GM18951 (cell line): ENCODE measurements around the gene KHK.

ENCODE experiments used
- POLR2A ChIP-seq: IDR thresholded peaks from 4 replicates; pipeline ENCODE4 v1.6.1; 2011; ENCODE audit warnings: mild to moderate bottlenecking; ENCODE audit not compliant: insufficient read length, insufficient read depth; ENCODE audit errors: extremely low read depth
- in situ Hi-C: fragments of 300-500 bp; cut with MboI; formaldehyde crosslinking; loops from one replicate; pipeline ENCODE4 v1.12.0; 2022; ENCODE audit warnings: low sequenced_read_pairs, mixed read lengths, inconsistent platforms; ENCODE audit not compliant: unreplicated experiment

The KHK gene

DNA sequence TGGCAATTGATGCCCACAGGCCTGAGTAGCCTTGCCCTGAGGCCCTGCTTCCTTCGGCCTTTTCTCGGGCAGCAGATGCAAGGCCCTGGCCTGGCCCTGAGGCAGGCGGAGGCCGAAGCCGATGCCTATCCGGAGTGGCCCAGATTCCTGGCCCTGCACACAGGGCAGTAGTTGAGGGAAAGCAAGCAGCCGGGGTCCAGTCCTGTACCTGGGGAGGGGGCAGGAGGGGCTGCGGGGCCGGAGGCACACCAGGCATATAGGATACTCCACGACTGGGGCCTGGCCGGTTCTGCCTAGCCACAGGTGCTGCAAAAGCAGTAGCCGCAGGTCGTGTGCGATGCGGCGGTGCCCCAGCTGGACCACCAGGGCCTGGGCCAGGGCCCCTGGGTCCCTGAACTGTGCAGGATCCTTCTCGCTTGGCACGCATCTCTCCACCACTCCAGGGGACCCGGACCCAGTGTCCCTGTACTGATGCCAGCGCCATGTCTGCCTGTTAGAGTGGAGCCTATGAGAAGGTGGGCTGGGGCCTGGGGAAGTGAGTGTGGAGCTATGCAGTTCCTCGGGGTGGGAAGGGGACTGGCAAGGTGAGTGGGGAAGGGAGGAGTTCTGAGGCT lies 50.9 kb downstream of the KHK start:
- no peak for TF ChIP-seq POLR2A
- in situ Hi-C loops = no loop called here

DNA sequence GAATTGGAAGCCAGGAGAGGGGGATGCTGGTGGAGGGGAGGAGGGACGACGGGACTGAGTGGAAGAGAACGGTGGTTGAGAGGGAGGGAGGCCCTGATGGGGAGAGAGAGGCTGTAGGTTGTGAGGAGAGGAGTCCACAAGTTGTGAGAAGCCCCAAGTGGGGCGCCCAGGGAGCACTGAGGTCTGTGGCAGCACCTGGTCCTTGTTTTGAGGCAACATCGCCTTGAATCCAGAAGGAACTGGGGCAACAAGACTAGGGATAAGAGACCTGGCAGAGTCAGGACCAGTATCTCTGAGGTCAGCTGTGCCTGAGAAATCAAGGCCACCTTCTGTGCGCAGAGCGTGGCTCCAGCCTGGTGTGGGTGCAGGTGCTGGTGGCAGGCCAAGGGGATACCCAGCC lies 51.5 kb downstream of the KHK start:
- in situ Hi-C loops = no loop called here
- TF ChIP-seq POLR2A = no peak

DNA sequence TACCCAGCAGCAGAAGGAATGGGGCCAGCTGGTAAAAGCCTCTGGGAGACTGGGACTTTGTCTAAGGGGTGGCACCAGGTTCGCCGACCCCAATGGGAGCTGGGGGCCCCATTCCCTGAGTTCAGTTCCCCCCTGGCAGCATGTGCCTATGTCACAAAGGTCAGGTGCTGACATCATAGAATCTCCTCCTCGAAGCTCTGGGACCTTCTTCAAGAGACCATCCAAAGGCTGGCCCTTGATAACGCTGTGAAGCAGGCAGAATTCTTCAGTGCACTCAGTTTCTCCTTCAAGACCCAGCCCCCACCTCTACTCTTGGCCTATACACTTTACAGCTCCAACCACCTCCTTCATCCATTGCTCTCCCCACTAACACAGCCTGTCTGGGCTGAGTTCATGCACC lies 52.7 kb downstream of the KHK start, which contains the start of gene PRR30:
Gene PRR30 (minus strand): TSS at position 101 of the 400 bp plus-strand sequence. CDS start 1,081 bp downstream, outside the sequence.
- TF ChIP-seq POLR2A = no peak
- in situ Hi-C loops = no loop called here

GRCh38 chr2:27143285-27143684 lies 56.7 kb downstream of the KHK start:
- in situ Hi-C loops = no loop called here
- TF ChIP-seq POLR2A = no peak

- no peak for TF ChIP-seq POLR2A
- in situ Hi-C loops = no loop called here
These were observed 59.1 kb downstream of the KHK start for GRCh38 chr2:27145682-27146081.

DNA sequence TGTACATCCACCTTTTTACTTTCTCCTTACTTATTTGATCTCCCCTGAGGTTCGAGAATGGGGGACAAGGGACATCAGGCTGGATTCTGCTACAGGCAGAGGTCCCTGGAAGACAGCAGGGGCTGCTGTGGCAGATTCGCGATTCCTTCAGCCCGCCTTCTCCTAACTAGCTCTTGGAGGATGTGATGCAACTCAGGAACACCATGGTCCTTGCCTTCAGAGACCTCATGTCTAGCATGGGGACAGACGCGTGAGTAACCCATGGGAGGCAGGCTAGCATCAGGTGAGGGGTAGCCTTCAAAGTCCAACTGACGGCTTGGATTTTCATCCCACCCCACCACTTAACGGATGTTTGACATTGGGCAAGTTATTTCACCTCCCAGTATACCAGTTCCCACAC lies 61.4 kb downstream of the KHK start:
- in situ Hi-C loops = no loop called here

DNA sequence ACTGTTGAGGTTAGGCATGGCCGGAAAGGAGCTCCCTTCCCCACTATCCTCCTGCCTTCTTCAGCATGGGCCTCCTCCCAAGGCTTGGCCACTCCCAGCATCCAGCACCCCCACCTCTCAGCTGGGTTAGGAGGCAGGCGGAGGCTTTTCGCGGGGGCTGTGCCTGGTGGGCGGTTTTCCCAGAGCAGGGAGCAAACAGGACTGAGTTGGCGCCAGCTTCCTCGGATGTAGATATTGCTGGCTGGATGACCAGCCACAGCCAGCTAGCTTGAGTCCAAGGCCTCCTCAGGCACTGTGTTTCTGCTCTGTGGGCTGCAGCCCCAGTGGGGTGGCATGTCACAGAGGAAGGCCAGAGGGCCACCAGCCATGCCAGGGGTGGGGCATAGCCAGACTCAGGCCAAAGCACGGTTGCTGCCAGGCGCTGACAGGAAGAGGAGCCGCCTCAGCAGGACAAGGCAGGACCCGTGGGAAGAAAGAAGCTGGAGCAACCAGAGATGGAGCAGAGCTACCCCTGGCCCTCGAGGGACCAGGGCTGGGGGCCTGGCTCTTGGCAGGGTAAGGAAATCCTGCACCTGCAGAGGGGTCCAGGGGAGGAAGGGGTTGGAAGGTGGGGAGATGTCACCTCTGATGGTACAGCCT lies 62.3 kb downstream of the KHK start, which contains the start of gene TCF23:
Gene TCF23 (plus strand): TSS at position 204 of the 639 bp plus-strand sequence. CDS start 130 bp downstream, at position 334.
- in situ Hi-C loops = no loop called here
- no peak for TF ChIP-seq POLR2A

More for the DNA sequence above, 61.4 kb downstream of the KHK start:
- no peak for TF ChIP-seq POLR2A

DNA sequence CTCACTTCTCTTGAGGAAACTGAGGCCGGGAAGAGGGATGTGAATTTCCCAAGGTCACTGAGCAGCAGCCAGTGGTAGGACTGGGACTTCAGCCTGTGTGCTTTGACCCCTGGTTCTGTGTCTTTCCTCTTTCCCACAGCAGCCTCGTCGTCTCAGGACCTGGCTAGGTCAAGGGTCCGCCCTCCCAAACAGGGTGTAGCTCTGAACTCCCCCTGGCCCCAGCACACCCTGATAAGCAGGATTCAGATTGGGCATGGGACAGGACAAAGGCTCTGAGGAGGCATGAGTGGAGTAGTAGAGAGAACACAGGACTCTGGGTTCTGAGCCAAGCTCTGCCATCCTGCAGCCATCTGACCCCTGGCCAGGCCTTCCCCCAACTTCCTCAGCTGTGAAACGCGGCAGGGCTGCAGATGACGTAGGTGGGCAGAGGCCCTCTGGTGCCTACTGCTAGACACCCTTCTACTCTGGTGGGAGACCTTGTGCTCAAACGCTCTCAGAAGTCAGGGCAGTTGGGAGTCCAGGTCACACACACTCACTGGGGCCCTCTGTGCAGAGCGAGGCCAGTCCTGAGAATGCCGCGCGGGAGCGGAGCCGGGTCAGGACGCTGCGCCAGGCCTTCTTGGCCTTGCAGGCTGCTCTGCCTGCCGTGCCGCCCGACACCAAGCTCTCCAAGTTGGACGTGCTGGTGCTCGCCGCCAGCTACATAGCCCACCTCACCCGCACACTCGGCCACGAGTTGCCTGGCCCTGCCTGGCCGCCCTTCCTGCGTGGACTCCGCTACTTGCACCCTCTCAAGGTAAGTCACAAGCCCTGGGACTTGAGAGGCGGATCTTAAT lies 63.2 kb downstream of the KHK start:
- in situ Hi-C loops = no loop called here
- TF ChIP-seq POLR2A = no peak
